Measurements from ENCODE around the gene PPP2R2D. TPM values are rescaled to one million over a fixed set of nuclear protein-coding genes. Genes with fewer than 3 reads are reported as not detected.

The PPP2R2D gene
- polyA plus RNA-seq, 1 of the 3 experiments (the other 2 are of a cell fraction): 25.1 TPM

GRCh38 chr10:131978851-131979250 is 78.0 kb downstream of the PPP2R2D start:
- peaks cover 10 to 25% of the 10 kb centered on the region in 2 experiments; a peak in 2 of 4 replicates for H3K4me1 ChIP-seq (ENCODE audit: control insufficient read depth in 1 of 2, insufficient read depth in 2 of 2, low read depth in 1 of 2, low read length in 1 of 2)
- no peaks in the 10 kb centered on the region for H3K9me3 ChIP-seq
- H3K4me3 ChIP-seq (ENCODE audit: low read depth in 2 of 2, low read length in 1 of 2): peak overlapping the region in 1 of 2 experiments; percentile 62; a peak in 1 of 4 replicates
- peak overlapping the region; percentile 95; the same call in 1 of the 2 replicates for H3K4me2 ChIP-seq
- peaks cover 78% of the 10 kb centered on the region for H3K79me2 ChIP-seq (ENCODE audit: insufficient read depth)
- H3F3A ChIP-seq (replicated peaks; ENCODE audit: insufficient read depth): peaks cover 12% of the 10 kb centered on the region
- H4K20me1 ChIP-seq (ENCODE audit: insufficient read depth): peaks cover 59% of the 10 kb centered on the region
- peak overlapping the region in 1 of 2 experiments; percentile 11; a peak in 1 of 4 replicates for H3K27ac ChIP-seq (ENCODE audit: low read depth in 2 of 2, low read length in 1 of 2)
- TF ChIP-seq RFX5 (IDR thresholded peaks at IDR 0.05; ENCODE audit: low read length) (no peak), FOSL2 (IDR thresholded peaks at IDR 0.05; ENCODE audit: borderline replicate concordance, low read depth) (no peak), ZBTB33 (IDR thresholded peaks at IDR 0.05; ENCODE audit: borderline replicate concordance, low read depth) (no peak), RCOR1 (IDR thresholded peaks at IDR 0.05; ENCODE audit: low read length) (no peak), GATA2 (CRISPR knock-in tag; IDR thresholded peaks at IDR 0.05) (no peak), POLR2AphosphoS5 (IDR thresholded peaks at IDR 0.05; ENCODE audit: low read depth, low read length) (no peak), GABPA (IDR thresholded peaks at IDR 0.05; ENCODE audit: low read depth) (no peak), YY1 (IDR thresholded peaks at IDR 0.05; ENCODE audit: low read depth) (no peak), RXRA (IDR thresholded peaks at IDR 0.05; ENCODE audit: borderline replicate concordance, low read depth) (no peak), NRF1 (IDR thresholded peaks at IDR 0.05; ENCODE audit: low read depth, low read length) (no peak), NFIC (IDR thresholded peaks at IDR 0.05; ENCODE audit: borderline replicate concordance) (no peak), CTCF (IDR thresholded peaks at IDR 0.05) (no peak), TEAD4 (IDR thresholded peaks at IDR 0.05; ENCODE audit: borderline replicate concordance, insufficient read depth) (no peak)
- no peak overlapping the region for H2AFZ ChIP-seq (ENCODE audit: low read depth)
- ChIA-PET POLR2A (no interaction called here), CTCF (interaction anchor here (0.9 to 4.8 kb wide), 4 partner anchors 14 to 164 kb away, joined by 4 to 28 read pairs (median 4); partner anchors contain the start of gene PPP2R2D)
- H3K9me2 ChIP-seq: no peaks in the 10 kb centered on the region
- H3K36me3 ChIP-seq (replicated peaks in 1 of 2; ENCODE audit: control insufficient read depth in 1 of 2, insufficient read depth in 2 of 2, low read length in 1 of 2): peaks cover 0 to 2% of the 10 kb centered on the region in 2 experiments
- WGBS (ENCODE audit: low lambda C conversion rate): 96% methylated on average over 6 of the region's 6 CpGs
- no peaks in the 10 kb centered on the region for H3K27me3 ChIP-seq (ENCODE audit: insufficient read depth)
- no peak for DNase-seq
- no peak overlapping the region for H3K9ac ChIP-seq

GRCh38 chr10:131979336-131979735 is 78.5 kb downstream of the PPP2R2D start:
- WGBS (ENCODE audit: low lambda C conversion rate): 80% methylated on average over 7 of the region's 7 CpGs
- Histone ChIP-seq H3K79me2 (ENCODE audit: insufficient read depth) (peaks cover 73% of the 10 kb centered on the region), H3K9me2 (no peaks in the 10 kb centered on the region), H3K4me3 (ENCODE audit: low read depth in 2 of 2, low read length in 1 of 2) (peak overlapping the region; percentile 62 to 91; a peak in 3 of 4 replicates), H3K4me1 (ENCODE audit: control insufficient read depth in 1 of 2, insufficient read depth in 2 of 2, low read depth in 1 of 2, low read length in 1 of 2) (peaks cover 10 to 23% of the 10 kb centered on the region in 2 experiments; a peak in 2 of 4 replicates), H3F3A (replicated peaks; ENCODE audit: insufficient read depth) (peaks cover 17% of the 10 kb centered on the region), H3K9ac (peak overlapping the region; percentile 54; the same call in 1 of the 2 replicates), H3K36me3 (replicated peaks in 1 of 2; ENCODE audit: control insufficient read depth in 1 of 2, insufficient read depth in 2 of 2, low read length in 1 of 2) (peaks cover 0 to 2% of the 10 kb centered on the region in 2 experiments), H3K9me3 (no peaks in the 10 kb centered on the region), H4K20me1 (ENCODE audit: insufficient read depth) (peaks cover 54% of the 10 kb centered on the region), H2AFZ (ENCODE audit: low read depth) (no peak overlapping the region), H3K4me2 (peak overlapping the region; percentile 95), H3K27ac (ENCODE audit: low read depth in 2 of 2, low read length in 1 of 2) (peak overlapping the region in 1 of 2 experiments; percentile 11; a peak in 1 of 4 replicates), H3K27me3 (ENCODE audit: insufficient read depth) (no peaks in the 10 kb centered on the region)
- CTCF ChIA-PET: interaction anchor here (0.9 to 4.8 kb wide), 5 partner anchors 15 to 163 kb away, joined by 3 to 28 read pairs (median 4); partner anchors contain the start of gene PPP2R2D
- DNase-seq: no peak
- no peak for TF ChIP-seq TEAD4 (IDR thresholded peaks at IDR 0.05; ENCODE audit: borderline replicate concordance, insufficient read depth)
- no peak for TF ChIP-seq ELF1 (IDR thresholded peaks at IDR 0.05)
- no peak for TF ChIP-seq GATA2 (CRISPR knock-in tag; IDR thresholded peaks at IDR 0.05)
- POLR2A ChIA-PET: interaction anchor here (0.8 kb wide), 1 partner anchor 17 kb away, joined by 3 read pairs; no protein-coding TSS in a partner anchor

All from SK-N-SH (cell line).